Measurements from ENCODE around the gene CROCC2.

CROCC2 gene

GRCh38 chr2:240919786-240920782 is 13.9 kb downstream of the CROCC2 start:
- DNase-seq (ENCODE audit: low read depth in 2 of 3, low spot score in 2 of 3): no peak

GRCh38 chr2:240920783-240921231 is 14.7 kb downstream of the CROCC2 start:
- DNase-seq (ENCODE audit: low read depth in 2 of 3, low spot score in 2 of 3): no peak

- DNase-seq (ENCODE audit: low read depth in 2 of 3, low spot score in 2 of 3): no peak
Observed at GRCh38 chr2:240921311-240921994, 15.3 kb downstream of the CROCC2 start.

GRCh38 chr2:240921995-240922244 is 15.8 kb downstream of the CROCC2 start:
- DNase-seq (ENCODE audit: low read depth in 2 of 3, low spot score in 2 of 3): no peak

DNA sequence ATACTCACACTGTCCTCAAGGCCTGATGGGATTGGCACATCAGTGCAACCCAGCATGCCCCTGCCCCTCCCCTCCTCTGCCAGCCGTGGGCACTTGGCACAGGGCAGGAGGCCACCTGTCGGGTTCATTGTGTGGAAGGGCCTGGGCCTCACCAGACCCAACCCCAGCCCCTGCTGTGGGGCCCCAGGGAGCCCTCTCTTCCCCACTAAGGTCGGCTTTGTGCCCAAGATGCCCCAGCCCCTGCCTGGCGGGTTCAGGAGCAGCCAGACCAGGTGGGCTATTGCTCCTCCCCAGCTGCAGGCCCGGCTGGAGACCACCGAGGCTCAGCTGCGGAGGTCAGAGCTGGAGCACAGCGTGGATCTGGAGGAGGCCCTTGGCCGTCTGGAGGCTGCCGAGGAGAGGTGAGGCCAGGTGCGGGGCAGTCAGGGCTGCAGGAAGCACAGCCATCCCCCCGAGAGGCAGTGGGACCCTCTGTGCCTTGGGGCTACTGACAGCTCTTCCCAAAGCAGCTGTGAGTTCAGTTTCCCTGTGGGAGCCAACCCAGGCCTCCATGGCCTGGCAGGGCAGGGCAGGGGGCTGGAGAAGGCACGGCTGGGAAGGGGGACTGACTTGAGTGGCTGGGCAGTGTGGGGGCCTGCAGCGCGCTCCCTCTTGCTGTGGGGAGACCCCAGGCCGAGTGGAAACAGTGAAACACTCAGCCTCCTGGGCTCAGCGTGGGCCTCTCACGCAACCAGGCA is 16.3 kb downstream of the CROCC2 start:
- no peak for DNase-seq (ENCODE audit: low read depth in 2 of 3, low spot score in 2 of 3)

DNA sequence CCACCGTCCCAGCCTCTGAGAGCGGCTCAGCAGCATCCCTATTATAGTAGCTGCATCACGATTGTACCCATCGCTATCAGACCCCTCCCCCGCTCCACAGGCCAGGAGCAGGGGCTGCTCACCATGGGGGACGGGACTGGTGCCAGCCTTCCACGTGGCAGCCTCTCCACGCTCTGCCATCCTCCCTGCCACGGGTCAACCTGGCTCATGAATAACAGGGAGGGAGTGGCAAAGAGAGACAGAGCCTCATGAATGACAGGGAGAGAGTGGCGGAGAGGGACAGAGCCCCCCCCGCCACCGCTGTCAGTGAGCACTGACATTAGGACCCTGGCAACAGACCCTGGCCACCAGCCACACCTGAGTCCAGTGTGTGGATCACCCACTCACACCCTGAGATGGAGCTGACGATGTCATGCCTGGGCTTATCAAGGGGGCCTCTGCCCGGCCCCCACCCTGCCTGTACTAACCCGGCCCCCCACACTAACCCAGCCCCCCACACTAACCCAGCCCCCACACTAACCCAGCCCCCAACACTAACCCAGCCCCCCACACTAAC is 16.9 kb downstream of the CROCC2 start:
- no peak for DNase-seq (ENCODE audit: low read depth in 2 of 3, low spot score in 2 of 3)

- no peak for DNase-seq (ENCODE audit: low read depth in 2 of 3, low spot score in 2 of 3)
Observed at GRCh38 chr2:240925191-240925567, 19.0 kb downstream of the CROCC2 start.

DNA sequence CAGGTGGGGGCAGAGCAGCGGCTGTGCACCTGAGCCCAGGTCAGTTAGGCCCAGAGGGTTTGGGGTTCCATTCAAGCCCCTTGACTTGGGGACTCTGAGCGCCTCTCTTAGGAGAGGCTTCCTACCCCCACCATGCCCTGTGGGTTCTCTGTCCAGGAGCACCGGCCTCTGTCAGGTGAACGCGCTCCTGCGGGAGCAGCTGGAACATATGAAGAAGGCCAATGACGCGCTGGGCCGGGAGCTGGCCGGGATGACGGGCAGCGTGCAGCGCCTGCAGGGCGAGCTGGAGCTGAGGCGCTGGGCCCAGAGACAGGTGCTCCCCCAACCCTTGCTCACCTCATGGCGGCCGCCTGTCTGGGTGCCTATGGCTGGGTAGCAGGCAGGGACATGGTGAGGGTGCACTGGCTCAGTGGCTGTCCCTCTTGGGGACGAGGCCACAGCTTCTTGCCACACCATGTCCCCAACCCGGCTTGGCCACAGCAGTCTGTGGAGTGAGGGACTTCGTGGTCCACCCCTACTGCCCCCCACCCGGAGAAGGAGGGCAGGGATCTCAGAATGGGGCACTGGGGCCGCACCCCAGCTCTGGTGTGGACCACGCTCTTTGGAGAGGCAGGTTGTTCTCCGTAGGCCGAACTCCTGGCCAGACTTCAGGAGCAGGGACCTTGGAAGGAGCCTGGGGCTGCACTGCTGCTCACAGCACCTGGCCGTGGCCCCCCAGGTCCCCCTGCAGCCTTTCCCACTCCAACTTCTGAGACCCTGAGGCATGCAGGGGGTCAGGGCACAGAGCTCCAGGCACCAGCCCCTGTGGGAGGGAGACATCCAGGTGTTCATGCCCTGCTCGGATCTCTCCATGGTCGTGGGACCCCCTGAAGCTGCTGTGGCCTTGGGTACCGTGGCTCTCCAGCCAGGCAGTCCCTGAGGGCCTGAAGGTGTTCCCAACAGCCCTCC is 19.7 kb downstream of the CROCC2 start:
- no peak for DNase-seq (ENCODE audit: low read depth in 2 of 3, low spot score in 2 of 3)

- no peak for DNase-seq (ENCODE audit: low read depth in 2 of 3, low spot score in 2 of 3)
Observed at GRCh38 chr2:240926516-240927389, 20.6 kb downstream of the CROCC2 start.

DNA sequence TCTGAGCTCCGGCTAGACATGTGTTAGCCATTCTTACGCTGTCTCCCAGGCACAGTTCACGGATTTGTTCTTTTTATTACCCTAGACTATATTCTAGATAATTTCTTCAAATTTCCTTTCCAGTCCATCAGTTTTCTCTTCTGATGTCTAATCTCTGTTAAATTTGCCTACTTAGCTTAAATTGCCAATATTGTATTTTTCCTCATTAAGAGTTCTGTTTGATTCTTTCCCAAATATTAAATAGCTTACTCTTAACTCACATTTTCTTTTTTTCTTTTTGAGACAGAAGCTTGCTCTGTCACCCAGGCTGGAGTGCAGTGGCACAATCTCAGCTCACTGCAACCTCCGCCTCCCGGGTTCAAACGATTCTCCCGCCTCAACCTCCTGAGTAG is 21.2 kb downstream of the CROCC2 start:
- DNase-seq (ENCODE audit: low read depth in 2 of 3, low spot score in 2 of 3): no peak

GRCh38 chr2:240928476-240929363 is 22.6 kb downstream of the CROCC2 start:
- DNase-seq (ENCODE audit: low read depth in 2 of 3, low spot score in 2 of 3): no peak

GRCh38 chr2:240929364-240930095 is 23.4 kb downstream of the CROCC2 start:
- DNase-seq (ENCODE audit: low read depth in 2 of 3, low spot score in 2 of 3): no peak

DNA sequence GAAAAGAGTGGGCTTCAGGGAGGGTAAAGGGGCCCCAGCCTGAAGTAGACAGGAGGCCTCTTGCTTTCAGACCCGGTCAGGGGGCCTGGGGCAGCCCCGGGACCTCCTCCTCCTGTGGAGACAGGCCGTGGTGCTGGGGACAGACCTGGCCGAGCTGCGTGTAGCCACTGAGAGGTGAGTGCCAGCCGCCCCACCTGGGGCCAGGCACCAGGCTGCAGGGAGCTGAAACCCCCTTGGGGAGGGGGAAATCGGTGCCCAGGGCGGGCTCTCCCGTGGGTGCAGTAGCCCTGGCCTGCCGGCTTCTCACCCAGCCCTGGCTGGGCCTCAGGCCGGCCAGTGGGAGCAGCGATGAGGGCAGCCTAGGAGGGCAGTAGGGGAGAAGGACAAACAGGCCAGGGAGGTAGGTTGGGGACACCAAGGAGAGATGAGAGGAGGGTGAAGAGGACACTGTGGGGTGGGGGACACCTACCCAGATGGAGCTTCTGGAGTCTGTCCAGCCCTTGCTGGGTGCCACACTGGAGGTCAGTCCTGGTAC is 24.0 kb downstream of the CROCC2 start:
- no peak for DNase-seq (ENCODE audit: low read depth in 2 of 3, low spot score in 2 of 3)

- no peak for DNase-seq (ENCODE audit: low read depth in 2 of 3, low spot score in 2 of 3)
Observed at GRCh38 chr2:240930631-240931318, 24.6 kb downstream of the CROCC2 start.

DNA sequence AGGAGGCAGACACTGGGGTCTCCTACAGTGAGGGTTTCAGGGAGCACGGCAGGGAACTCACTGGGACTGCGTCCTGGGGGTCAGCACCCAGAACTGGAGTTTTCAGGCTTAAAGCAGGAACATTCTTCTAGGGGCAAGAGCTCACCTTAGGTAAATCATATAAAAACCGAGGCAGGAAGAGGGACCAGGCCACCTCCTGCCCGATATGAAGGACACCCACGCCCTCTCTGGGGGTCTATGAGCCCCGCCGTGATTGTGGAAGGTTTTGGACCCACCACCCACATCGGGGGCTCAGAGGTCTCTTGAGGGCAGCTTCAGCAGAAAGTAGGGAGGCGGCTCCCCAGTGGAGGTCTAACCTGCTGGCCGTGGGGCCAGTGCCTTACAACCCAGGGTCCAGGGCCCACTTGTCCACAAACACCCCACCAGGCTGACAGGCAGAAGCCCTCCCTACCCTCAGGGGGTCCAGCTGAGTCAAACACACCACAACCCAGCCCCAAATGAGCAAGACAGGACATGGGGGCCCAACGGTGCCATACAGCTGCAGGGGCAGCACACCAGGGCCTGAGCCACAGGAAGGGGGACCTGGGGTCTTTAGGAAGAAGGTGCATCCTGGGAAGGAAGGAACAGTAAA is 25.3 kb downstream of the CROCC2 start:
- DNase-seq (ENCODE audit: low read depth in 2 of 3, low spot score in 2 of 3): no peak

DNA sequence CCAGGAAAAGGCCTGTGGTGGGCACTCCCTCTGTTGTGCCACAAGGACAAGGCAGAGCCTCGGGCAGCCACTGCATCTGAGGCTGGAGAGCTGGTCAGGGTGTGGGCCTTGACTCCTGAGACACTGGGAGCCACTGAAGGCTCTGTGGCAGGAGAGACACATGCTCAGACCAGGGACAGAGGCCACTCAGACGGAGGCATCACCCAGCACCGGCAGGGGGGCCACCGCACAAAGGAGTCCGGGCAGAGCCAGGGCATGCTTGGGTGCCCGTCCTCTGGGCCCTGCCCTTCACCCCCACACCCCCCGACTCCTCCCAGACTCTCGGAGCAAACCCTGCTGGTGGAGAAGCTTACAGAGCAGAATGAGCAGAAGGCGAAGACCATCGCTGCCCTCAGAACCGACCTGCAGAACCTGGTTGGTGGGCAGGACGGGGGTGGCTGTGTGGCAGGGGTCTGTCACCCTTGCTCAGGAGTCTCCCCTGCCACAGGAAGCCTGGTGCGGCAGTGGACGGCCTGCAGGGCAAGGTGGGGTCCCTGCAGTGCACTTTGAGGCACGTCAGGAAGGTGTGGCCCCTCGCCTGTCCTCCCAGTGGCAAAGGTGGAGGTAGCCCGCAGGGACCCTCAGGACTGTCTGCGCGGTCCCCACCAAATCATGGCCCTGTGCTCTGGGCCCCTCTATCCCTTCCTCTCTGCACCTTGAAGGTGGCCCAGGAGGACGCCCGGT is 26.0 kb downstream of the CROCC2 start:
- DNase-seq (ENCODE audit: low read depth in 2 of 3, low spot score in 2 of 3): no peak
